CD4-positive, alpha-beta T cell treated with Interleukin-15 for 4 hours (primary cell): ENCODE measurements around the gene TPGS1.

Experiments used
- DNase-seq: peaks from one replicate; pipeline ENCODE4 v3.0.0-alpha.2; 2020; ENCODE audit warnings: low spot score

Gene TPGS1

DNA sequence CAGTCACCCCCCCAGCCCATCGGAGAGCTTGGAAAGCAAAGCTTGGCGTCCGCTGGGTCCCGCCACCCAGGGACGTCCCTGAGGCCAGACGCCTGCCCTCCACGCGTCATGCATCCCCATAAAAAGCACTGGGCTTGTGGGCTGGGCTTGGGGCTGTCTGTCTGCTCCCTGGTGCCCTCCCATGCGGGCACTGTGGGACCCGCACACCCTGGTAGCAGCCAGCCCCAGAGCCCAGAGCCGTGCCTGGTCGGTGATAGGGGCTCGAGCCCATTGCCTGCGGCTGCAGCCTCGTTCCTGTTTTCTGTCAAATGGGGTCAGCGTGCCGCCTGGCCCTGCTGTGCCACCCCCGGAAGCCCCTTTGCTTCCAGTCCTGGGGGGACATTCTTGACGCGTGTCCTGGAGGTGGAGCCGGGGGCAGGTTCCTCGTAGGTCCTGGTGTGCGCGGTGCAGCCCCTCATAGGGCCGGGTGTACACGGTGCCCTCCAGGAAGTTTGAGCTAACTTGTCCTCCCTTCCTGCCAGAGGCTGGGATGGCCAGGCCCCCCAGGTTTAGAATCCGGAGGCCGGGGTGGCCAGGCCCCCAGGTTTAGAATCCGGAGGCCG is 32.2 kb downstream of the TPGS1 start:
- DNase-seq = no peak

DNA sequence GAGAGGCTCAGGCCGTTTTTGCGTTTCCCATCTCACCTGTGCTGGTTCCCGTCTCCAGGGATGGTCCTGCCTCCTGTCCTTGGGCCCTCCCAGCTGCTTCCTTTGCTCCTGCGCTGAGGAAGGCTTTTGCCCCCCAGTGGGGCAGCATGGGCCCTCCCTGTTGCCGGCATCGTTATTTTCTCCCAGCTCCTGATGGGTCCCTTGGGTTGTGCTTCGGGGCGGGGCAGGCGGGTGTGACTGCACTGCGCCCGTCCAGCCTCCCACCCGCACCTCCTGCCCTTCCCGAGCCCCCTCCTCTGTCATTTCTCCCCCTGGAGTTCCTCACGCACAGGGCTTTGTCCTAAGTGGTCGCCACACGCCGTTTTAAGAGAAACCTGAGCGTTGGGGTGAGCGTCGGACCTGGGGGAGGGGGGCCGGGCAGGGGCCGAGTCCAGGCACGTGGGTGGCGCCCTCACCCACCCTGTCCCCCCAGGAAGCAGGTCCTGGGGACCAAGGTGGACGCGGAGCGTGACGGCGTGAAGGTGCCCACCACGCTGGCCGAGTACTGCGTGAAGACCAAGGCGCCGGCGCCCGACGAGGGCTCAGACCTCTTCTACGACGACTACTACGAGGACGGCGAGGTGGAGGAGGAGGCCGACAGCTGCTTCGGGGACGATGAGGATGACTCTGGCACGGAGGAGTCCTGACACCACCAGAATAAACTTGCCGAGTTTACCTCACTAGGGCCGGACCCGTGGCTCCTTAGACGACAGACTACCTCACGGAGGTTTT is 33.8 kb downstream of the TPGS1 start:
- DNase-seq = no peak

DNA sequence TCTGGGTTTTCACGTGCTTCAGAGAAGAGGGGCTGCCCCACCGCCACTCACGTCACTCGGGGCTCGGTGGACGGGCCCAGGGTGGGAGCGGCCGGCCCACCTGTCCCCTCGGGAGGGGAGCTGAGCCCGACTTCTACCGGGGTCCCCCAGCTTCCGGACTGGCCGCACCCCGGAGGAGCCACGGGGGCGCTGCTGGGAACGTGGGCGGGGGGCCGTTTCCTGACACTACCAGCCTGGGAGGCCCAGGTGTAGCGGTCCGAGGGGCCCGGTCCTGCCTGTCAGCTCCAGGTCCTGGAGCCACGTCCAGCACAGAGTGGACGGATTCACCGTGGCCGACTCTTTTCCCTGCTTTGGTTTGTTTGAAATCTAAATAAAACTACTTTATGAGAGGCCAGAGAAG is 34.4 kb downstream of the TPGS1 start:
- DNase-seq = no peak

DNA sequence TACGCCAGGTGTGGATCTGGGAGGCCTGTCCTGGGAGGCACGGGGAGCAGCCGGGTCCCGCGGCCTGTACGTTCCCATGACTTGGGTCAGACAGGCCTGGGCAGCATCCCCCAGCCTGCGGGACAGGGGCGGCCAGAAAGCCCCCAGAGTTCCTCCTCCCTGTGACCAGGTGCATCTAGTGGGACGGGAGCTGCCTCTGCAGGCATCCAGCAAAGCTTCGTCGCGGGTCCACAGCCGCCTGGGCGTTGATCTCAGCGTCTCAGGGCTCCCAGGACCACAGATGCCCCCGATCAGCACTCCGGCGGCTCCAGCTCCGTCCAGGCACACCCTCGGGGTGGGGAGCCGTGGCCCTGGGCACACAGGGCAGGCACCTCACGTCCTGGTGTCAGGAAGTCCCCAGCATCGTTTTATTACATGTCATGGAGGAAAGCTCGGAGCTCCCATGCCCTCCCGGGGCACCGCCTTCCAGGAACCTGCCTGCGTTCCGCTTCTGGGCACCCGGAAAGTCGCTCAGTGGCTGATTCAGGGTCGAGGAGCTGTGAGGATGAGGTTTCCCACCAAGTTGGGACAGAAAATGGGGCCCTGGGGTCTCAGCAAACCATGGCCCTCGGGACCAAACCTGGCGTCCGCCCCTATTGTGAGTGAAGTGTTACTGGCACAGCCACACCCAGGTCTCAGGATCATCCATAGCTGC is 35.0 kb downstream of the TPGS1 start:
- DNase-seq = no peak

DNA sequence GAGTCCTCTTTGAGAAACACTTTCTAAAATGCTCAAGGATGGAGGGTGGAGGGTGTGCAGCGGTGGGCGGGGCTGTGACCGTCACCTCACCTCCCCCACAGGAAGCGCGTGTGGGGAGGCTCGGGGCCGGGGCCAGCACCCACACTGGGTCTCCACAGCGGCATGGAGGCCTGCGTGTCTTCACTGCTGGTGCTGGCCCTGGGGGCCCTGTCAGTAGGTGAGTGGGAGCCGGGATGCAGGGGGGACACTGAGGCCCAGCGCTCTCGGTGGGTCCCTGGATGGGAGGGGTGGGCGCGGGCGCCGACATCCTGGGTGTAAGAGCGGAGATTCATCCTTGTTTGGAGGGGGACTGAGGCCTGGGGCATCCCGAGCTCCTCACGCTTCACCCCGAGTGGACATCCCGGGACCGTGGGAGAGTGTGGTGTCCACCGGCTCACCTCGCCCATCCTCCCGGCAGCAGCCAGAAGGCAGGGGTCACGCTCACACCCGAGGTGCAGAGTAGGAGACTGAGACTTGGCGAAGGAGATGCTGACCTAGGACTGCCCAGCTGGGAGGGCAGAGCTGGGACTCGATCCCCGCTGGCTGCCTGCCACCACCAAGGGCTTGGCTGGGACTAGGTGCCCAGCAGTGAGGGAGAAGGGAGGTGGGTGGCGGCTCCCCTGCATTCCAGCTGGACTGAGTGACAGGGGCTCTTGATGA is 36.8 kb downstream of the TPGS1 start, which contains the start of gene GZMM:
GZMM (plus strand) TSS at position 144 of the 699 bp plus-strand sequence; CDS start at position 163, 19 bp downstream.
- DNase-seq = peak; percentile 78

DNA sequence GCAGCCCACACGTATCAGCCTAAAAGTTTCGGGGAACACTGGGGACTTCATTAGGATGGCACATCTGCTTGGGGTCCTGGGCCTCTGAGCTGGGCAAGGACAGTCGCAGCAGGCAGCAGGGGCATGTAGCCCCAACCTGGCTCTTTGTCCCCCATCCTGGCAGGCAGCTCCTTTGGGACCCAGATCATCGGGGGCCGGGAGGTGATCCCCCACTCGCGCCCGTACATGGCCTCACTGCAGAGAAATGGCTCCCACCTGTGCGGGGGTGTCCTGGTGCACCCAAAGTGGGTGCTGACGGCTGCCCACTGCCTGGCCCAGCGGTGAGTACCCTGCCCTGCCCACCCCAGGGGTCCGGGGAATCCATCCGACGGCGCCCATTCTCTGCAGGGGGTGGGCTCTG is 39.8 kb downstream of the TPGS1 start:
- DNase-seq = no peak

DNA sequence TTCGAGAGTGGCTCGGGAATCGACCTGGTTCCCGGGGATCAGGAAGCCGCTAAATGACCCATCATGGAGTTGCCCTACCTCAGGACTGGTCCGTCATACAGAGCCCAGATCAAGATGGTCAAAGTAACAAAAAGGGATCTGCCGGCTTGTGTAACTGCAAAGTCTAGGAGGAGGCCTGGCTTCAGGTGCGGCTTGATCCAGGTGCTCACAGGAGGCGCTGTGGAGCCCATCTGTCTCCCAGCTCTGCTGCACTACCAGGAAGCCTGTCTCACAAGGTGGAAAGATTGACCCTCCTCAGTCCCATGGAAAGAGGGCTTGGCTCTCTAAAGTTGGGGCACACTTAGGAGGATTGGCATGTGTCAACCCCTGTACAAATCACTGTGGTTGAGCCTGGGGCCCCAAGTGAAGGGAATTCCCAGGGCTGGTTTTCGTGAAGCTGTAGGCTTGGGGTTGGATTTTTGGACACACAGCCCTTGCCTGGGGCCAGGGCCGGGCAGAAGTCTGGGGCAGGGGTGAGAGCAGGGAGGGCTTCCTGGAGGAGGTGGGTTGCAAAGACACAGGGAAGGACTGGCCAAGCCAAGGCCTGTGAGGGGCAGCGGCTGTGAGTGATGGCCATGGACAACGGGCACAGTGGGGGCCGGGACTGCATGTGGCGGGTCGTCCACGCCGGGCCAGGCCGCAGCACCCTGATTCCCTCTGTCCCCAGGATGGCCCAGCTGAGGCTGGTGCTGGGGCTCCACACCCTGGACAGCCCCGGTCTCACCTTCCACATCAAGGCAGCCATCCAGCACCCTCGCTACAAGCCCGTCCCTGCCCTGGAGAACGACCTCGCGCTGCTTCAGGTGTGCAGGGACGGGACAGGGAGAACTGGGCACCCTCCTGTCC is 40.8 kb downstream of the TPGS1 start:
- DNase-seq = no peak

DNA sequence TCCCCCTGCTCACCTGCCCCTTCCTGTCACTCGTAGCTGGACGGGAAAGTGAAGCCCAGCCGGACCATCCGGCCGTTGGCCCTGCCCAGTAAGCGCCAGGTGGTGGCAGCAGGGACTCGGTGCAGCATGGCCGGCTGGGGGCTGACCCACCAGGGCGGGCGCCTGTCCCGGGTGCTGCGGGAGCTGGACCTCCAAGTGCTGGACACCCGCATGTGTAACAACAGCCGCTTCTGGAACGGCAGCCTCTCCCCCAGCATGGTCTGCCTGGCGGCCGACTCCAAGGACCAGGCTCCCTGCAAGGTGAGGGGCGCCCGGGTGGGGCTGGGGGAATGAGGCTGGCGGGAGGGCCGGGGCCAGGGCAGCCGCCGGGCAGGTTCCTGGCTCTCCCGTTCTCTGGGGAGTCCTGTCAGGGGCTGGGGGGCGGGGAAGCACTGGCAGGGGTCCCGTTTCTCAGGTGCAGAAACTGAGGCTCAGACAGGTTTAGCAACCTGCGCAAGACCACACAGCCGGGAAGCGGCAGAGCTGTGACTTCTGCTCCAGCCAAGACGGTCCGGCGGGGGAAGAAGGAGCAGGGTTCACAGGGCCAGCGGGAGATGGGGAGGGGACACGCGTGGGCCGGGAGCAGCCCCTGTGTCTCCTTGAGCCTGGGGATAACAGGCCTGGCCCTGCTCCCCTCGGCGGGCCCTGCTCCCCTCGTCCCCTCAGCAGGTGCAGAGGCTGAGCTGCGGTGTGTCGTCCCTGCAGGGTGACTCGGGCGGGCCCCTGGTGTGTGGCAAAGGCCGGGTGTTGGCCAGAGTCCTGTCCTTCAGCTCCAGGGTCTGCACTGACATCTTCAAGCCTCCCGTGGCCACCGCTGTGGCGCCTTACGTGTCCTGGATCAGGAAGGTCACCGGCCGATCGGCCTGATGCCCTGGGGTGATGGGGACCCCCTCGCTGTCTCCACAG is 41.9 kb downstream of the TPGS1 start:
- DNase-seq = no peak

DNA sequence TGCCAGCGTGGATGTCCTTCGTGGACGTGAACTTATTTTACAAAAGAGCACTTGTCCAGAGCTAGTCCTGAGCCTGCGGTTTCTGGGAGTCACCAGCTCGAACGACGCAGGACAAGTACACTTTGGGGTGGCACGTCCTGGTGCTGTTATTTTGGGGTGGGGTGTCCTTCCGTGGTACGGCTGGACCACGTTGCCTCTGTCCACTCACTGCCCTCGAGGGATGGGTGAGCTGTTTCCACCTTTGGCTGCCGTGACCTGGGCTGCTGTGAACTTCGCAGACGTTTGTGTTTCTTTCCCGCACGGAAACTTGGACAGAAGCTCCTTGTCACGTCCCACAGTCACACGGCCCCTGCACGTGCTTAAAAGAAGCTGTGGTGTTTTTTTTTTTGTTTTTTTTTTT is 47.5 kb downstream of the TPGS1 start:
- no peak for DNase-seq

DNA sequence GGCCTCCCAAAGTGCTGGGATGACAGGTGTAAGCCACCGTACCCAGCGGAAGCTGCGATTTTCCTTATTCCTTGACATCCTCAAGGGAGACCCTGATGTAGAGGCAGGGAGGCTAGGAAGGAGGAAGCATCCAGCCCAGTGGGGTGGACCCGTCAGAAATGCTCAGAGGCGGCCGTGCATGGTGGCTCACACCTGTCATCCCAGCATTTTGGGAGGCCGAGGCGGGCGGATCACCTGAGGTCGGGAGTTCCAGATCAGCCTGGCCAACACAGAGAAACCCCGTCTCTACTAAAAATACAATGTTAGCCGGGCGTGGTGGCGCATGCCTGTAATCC is 48.1 kb downstream of the TPGS1 start:
- no peak for DNase-seq

DNA sequence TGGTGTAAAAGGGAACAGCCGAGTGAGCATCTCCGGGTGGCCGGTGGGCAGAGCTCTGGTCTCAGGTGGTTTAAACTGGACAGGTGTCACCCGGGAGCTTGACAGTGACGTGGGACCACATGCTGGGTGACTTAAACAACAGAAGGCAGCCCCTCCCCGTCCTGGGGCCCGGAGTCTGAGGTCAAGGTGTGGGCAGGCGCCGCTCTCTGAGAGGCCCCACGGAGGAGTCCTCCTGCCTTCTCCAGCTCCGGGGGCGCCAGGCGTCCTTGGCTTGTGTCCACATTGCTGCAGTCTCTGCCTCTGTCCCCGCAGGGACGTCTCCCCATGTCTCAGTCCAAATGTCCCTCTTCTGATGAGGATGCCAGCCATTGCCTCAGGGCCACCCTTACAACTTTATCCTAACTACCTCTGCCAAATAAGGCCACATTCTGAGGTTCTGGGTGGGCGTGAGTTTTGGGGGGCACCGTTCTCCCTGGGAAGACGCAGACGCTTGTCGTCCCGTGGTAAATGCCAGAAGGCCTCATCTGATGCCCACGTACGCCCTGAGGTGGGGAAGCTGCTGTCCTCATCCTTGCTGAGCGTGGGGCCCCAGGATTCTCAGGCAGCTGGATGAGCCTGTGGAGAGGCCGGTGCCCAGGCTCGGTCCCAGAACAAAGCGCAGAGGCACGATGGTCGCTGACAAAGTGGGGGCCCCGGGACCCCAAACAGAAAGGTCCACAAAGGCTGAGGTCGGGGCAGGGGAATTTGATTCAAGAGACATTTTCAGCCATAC is 49.5 kb downstream of the TPGS1 start:
- no peak for DNase-seq

DNA sequence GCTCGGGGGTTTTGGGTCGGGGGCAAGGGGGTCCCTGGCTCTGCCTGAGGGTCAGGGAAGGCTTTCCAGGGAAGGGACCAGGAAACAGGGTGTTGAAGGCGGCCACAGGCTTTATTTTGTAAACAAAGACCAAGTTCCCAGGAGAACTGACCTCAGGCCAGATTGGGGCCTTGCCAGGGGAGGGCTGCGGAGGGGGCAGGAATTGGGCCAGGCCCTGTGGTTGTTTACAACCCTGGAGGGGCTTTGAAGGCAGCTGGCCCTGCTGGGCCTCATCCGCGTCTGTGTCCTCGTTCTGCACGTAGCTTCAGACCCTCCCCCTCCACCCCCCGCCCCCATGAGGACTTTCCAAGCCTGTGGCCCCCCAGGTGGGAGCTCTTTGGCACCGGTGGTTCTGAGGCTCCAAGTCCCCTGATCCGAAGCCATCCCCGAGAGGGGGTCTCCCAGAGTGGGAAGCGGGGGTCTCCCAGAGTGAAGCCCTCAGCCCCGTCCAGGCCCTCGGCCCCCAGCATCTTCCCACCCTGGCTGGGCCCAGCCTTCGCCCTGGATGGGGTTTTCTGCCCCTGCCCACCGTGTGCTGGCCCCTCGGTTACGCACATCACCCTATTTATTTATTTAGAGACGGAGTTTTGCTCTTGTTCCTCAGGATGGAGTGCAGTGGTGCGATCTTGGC is 51.6 kb downstream of the TPGS1 start:
- DNase-seq = no peak

DNA sequence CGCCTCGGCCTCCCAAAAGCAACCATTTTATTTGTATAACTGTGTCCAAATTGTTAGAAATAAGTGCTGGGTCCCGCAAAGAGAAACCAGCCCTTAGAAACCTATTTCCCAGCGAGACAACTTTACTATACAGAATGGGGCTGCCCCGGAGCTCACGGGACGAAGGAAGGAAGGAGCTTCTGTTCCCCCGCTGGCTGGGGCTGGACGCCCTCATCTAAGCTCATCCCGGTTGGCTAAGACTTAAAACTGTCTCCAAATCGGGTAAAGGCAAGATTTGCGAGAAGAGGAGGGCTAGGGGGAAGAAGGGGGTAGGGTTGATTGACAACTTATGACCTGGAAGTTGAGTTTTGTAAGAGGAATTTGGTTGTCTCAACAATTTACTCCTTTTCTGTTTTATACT is 52.8 kb downstream of the TPGS1 start:
- no peak for DNase-seq

DNA sequence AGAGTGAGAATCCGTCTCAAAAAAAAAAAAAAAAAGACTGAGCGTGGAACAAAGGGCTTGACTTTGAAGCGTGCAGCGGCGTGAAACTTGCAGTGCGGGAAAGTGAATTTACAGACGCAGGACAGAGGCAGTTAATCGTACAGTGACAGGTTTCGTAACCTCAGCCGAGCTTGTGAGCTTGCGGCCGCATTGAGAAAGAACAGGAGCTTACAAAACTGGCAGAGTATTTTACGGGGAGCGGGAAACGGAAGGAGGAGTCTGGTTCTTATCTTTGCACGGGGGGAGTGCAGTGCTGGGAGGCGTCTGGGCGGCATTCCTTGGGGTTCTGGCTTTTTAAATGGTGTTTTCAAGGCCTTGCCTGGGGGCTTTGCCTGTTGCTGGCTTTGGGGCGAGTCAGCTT is 59.1 kb downstream of the TPGS1 start:
- DNase-seq = no peak

DNA sequence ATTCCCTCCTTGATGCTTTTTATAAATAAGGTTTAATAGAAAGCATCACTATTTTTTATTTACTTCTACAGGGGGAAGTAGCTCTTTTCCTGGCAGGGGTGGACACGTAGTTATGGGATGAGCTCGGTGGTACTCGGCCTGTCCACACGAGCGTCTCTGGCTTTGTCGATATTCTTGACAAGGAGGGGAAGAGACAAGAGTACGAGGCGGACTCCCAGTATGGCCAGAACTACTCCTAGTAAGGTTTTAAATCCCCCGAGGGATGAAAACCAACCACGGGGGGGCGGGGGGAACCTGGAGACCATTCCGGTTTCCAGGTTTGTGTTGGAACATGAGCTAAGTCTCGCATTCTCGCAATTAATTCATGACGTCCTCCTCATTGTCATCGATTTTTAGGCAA is 59.5 kb downstream of the TPGS1 start:
- no peak for DNase-seq

DNA sequence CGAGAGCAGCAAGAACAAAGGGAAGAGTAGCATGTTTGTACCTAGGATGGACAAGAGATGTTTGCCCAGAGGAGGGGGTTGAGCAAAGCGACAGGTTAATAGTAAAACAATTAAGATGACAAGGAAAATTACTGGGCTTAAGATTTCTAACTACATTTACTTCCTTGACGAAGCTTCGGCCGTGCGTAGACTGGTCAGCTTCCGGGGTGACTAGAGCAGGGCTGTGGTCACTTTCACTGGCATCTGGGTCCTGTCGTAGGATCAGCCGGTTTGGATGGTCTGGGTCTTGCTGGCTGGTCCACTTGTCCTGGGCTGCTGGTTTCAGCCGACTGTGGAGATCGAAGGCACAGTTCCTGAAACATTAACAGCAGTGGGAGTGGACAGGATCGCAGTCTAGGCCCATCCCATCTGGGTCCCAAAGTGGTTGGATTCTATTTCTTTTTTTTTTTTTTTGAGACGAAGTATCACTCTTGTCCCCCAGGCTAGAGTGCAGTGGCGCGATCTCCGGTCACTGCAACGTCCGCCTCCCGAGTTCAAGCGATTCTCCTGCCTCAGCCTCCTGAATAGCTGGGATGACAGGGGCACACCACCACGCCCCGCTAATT is 60.1 kb downstream of the TPGS1 start:
- DNase-seq = no peak
